Neural cell (in vitro differentiated cells): ENCODE results near the gene GAREM1. TPM values are rescaled to one million over a fixed set of nuclear protein-coding genes. Genes with fewer than 3 reads are reported as not detected.

Experiments used
- H2AFZ ChIP-seq: fragments of 200-600, 300-800 bp; sonication (generic), shearing (Covaris generic); 2 replicates; pipeline ENCODE4 v1.6.0; 2014; ENCODE audit warnings: low read depth, mild to moderate bottlenecking, antibody characterized with exemption, low read length, moderate library complexity
- H3F3A ChIP-seq: fragments of 200-600 bp; shearing (Covaris generic); 2 replicates; pipeline ENCODE4 v1.6.1; 2016; ENCODE audit warnings: mild to moderate bottlenecking, moderate library complexity, mixed read lengths, antibody characterized with exemption, low read length; ENCODE audit not compliant: insufficient read depth, poor library complexity, severe bottlenecking
- H3K27ac ChIP-seq: fragments of 200-600, 300-800 bp; sonication (generic), shearing (Covaris generic); 2 replicates; pipeline ENCODE4 v1.5.1; 2014; ENCODE audit warnings: mild to moderate bottlenecking, low read length, moderate library complexity
- H3K27me3 ChIP-seq: fragments of 300-800, 200-600 bp; sonication (generic), shearing (Covaris generic); 2 replicates; pipeline ENCODE4 v1.6.0; 2014; ENCODE audit warnings: mild to moderate bottlenecking, low read depth, low read length, moderate library complexity; ENCODE audit not compliant: insufficient read depth
- H3K36me3 ChIP-seq: fragments of 300-800, 200-600 bp; sonication (generic), shearing (Covaris generic); 2 replicates; pipeline ENCODE4 v1.5.1; 2014; ENCODE audit warnings: mild to moderate bottlenecking, antibody characterized with exemption, low read length, moderate library complexity; ENCODE audit not compliant: insufficient read depth
- H3K4me2 ChIP-seq: fragments of 300-800, 200-600 bp; sonication (generic), shearing (Covaris generic); 2 replicates; pipeline ENCODE4 v1.6.0; 2014; ENCODE audit warnings: mild to moderate bottlenecking, low read length
- H3K4me3 ChIP-seq: fragments of 300-800, 200-600 bp; sonication (generic), shearing (Covaris generic); 2 replicates; pipeline ENCODE4 v1.5.1; 2014; ENCODE audit warnings: mild to moderate bottlenecking, low read length, moderate library complexity
- H3K79me2 ChIP-seq: fragments of 200-600 bp; shearing (Covaris generic); replicated peaks from 2 replicates; pipeline ENCODE4 v1.6.0; 2014; ENCODE audit warnings: mild to moderate bottlenecking, low read length, moderate library complexity; ENCODE audit not compliant: insufficient read depth
- H3K9ac ChIP-seq: fragments of 300-800, 200-600 bp; sonication (generic), shearing (Covaris generic); 2 replicates; pipeline ENCODE4 v1.6.1; 2016; ENCODE audit warnings: mild to moderate bottlenecking, low read length, mixed read lengths
- H3K9me2 ChIP-seq: fragments of 200-600 bp; shearing (Covaris generic); 2 replicates; pipeline ENCODE4 v1.6.1; 2016; ENCODE audit warnings: mild to moderate bottlenecking, low read length, mixed read lengths; ENCODE audit not compliant: insufficient read depth
- H3K9me3 ChIP-seq: fragments of 200-600, 300-800 bp; sonication (generic), shearing (Covaris generic); 2 replicates; pipeline ENCODE4 v1.6.1; 2016; ENCODE audit warnings: mild to moderate bottlenecking, mixed run types, low read length, moderate library complexity, mixed read lengths
- H4K20me1 ChIP-seq: fragments of 200-600 bp; shearing (Covaris generic); 2 replicates; pipeline ENCODE4 v1.6.1; 2016; ENCODE audit warnings: mild to moderate bottlenecking, mixed run types; ENCODE audit not compliant: insufficient read depth
- CTCF ChIP-seq: fragments of 450-650 bp; IDR thresholded peaks from 2 replicates; pipeline ENCODE4 v1.5.1; 2014; ENCODE audit warnings: antibody characterized with exemption, mild to moderate bottlenecking, moderate library complexity; ENCODE audit not compliant: poor library complexity, severe bottlenecking
- EP300 ChIP-seq: fragments of 450-650 bp; conservative IDR thresholded peaks from 2 replicates; pipeline ENCODE4 v1.6.1; 2014; ENCODE audit warnings: antibody characterized with exemption, mild to moderate bottlenecking, moderate library complexity; ENCODE audit not compliant: poor library complexity, severe bottlenecking
- EZH2 ChIP-seq: fragments of 200-600, 300-800 bp; shearing (Covaris generic), sonication (generic); IDR thresholded peaks from 2 replicates; pipeline ENCODE4 v1.6.1; 2014; ENCODE audit warnings: antibody characterized with exemption, low read length, borderline replicate concordance, mild to moderate bottlenecking; ENCODE audit not compliant: insufficient read depth, poor library complexity, severe bottlenecking
- MXI1 ChIP-seq: fragments of 450-650 bp; conservative IDR thresholded peaks from 2 replicates; pipeline ENCODE4 v1.6.1; 2014; ENCODE audit warnings: antibody characterized with exemption, mild to moderate bottlenecking; ENCODE audit not compliant: poor library complexity, severe bottlenecking
- POLR2AphosphoS5 ChIP-seq: IDR thresholded peaks from 2 replicates; pipeline ENCODE4 v1.6.1; 2012
- RAD21 ChIP-seq: fragments of 450-650 bp; conservative IDR thresholded peaks from 2 replicates; pipeline ENCODE4 v1.6.1; 2014; ENCODE audit warnings: antibody characterized with exemption, mild to moderate bottlenecking, moderate library complexity
- REST ChIP-seq: IDR thresholded peaks from 2 replicates; pipeline ENCODE4 v1.6.1; 2012; ENCODE audit warnings: borderline replicate concordance
- SMC3 ChIP-seq: fragments of 450-650 bp; conservative IDR thresholded peaks from 2 replicates; pipeline ENCODE4 v1.6.1; 2014; ENCODE audit warnings: antibody characterized with exemption, mild to moderate bottlenecking, moderate library complexity; ENCODE audit not compliant: poor library complexity
- TAF1 ChIP-seq: IDR thresholded peaks from 2 replicates; pipeline ENCODE4 v1.6.1; 2012; ENCODE audit warnings: low read depth
- polyA plus RNA-seq: library from polyadenylated mRNA; depleted of rRNA; stranded (reverse); fragments of >200 nt; gene quantifications from 2 replicates; pipeline ENCODE4 v1.2.3, GENCODE V29; 2014

Gene GAREM1
- polyA plus RNA-seq, 1 donor from 2014 or later = 1.3 TPM

GRCh38 chr18:32362484-32362883 is 108.2 kb downstream of the GAREM1 start:
- Histone ChIP-seq H3K9ac (no peak overlapping the region), H3K9me2 (no peaks in the 10 kb centered on the region), H3K79me2 (no peaks in the 10 kb centered on the region), H3K9me3 (no peaks in the 10 kb centered on the region), H3K4me2 (no peak overlapping the region), H3F3A (no peaks in the 10 kb centered on the region), H3K36me3 (no peaks in the 10 kb centered on the region), H3K27ac (no peak overlapping the region), H3K27me3 (no peaks in the 10 kb centered on the region), H4K20me1 (no peaks in the 10 kb centered on the region), H2AFZ (no peak overlapping the region), H3K4me3 (no peak overlapping the region)
- TF ChIP-seq SMC3 (no peak), EP300 (no peak), MXI1 (no peak), TAF1 (no peak), REST (no peak), POLR2AphosphoS5 (no peak), RAD21 (no peak), EZH2 (no peak)

GRCh38 chr18:32360682-32361345 is 109.9 kb downstream of the GAREM1 start:
- Histone ChIP-seq H3K9me3 (no peaks in the 10 kb centered on the region), H3K36me3 (no peaks in the 10 kb centered on the region), H2AFZ (no peak overlapping the region), H3F3A (no peaks in the 10 kb centered on the region), H3K4me3 (no peak overlapping the region), H3K27ac (no peak overlapping the region), H4K20me1 (no peaks in the 10 kb centered on the region), H3K9ac (no peak overlapping the region), H3K79me2 (no peaks in the 10 kb centered on the region), H3K27me3 (no peaks in the 10 kb centered on the region), H3K9me2 (no peaks in the 10 kb centered on the region), H3K4me2 (no peak overlapping the region)
- TF ChIP-seq SMC3 (no peak), RAD21 (no peak), POLR2AphosphoS5 (no peak), EP300 (no peak), MXI1 (no peak), EZH2 (no peak), REST (no peak), CTCF (no peak), TAF1 (no peak)
